Breast epithelium (tissue), 4 donors: ENCODE measurements around the gene MMGT1. TPM values are rescaled to one million over a fixed set of nuclear protein-coding genes. Genes with fewer than 3 reads are reported as not detected.

ENCODE experiments used
- DNase-seq, 2 donors: peaks; one replicate each; pipeline ENCODE4 v3.0.0-alpha.2; 2019; ENCODE audit warnings: low spot score in 2 of 2
- H3K27ac ChIP-seq, 2 donors: fragments of 200-600 bp; sonication (generic) in 1 of 2; one replicate each; pipeline ENCODE4 v1.5.1; 2016 to 2019; ENCODE audit warnings: mild to moderate bottlenecking in 1 of 2
- H3K27me3 ChIP-seq, 2 donors: fragments of 200-600 bp; sonication (generic) in 1 of 2; one replicate each; pipeline versions ENCODE4 v1.5.1 to v1.6.0; 2017 to 2019; ENCODE audit warnings: control low read depth in 1 of 2, mild to moderate bottlenecking in 1 of 2
- H3K36me3 ChIP-seq: fragments of 200-600 bp; one replicate; pipeline ENCODE4 v1.5.1; 2019
- H3K4me1 ChIP-seq, 2 donors: fragments of 200-600 bp; sonication (generic); one replicate each; pipeline ENCODE4 v1.5.1; 2016 to 2019; ENCODE audit warnings: control low read depth in 1 of 2
- H3K4me3 ChIP-seq, 3 donors: fragments of 200-600 bp; sonication (generic); 1 replicate in 2 of 3; 2 replicates in 1 of 3; pipeline ENCODE4 v1.5.1; 2016 to 2019; ENCODE audit warnings: mild to moderate bottlenecking in 3 of 3, moderate library complexity in 2 of 3
- H3K9me3 ChIP-seq, 2 donors: fragments of 200-600 bp; sonication (generic) in 1 of 2; one replicate each; pipeline ENCODE4 v1.5.1; 2016 to 2019; ENCODE audit warnings: control low read depth in 1 of 2
- CTCF ChIP-seq, 3 donors: fragments of 450-650 bp; IDR thresholded peaks; one replicate each; pipeline ENCODE4 v1.5.1; 2016 to 2017; ENCODE audit warnings: antibody characterized with exemption in 3 of 3, mild to moderate bottlenecking in 3 of 3, moderate library complexity in 3 of 3
- POLR2A ChIP-seq: fragments of 450-650 bp; IDR thresholded peaks from one replicate; pipeline ENCODE4 v1.6.1; 2016; ENCODE audit warnings: antibody characterized with exemption, mild to moderate bottlenecking, moderate library complexity
- POLR2AphosphoS5 ChIP-seq, 3 donors: sonication (generic); formaldehyde crosslinking; IDR thresholded peaks; one replicate each; pipeline ENCODE4 v1.6.1; 2017; ENCODE audit warnings: antibody characterized with exemption in 3 of 3
- intact Hi-C: fragments of 100-400 bp; cut with DNase I; formaldehyde crosslinking; loops from one replicate; pipeline ENCODE4 v1.15.1; 2023; ENCODE audit warnings: low total_unique reads
- total RNA-seq, 3 donors: library from RNA; depleted of rRNA; stranded (reverse); fragments of >200 nt; gene quantifications; one replicate each; pipeline ENCODE4 v1.1.0, GENCODE V29; 2016

The MMGT1 gene
- total RNA-seq, 3 donors from 2014 or later, result 22.0 to 33.1 (median 25.6) TPM

GRCh38 chrX:135982860-135983259 lies 9.1 kb upstream of the MMGT1 start:
- no peak for TF ChIP-seq POLR2AphosphoS5 (IDR thresholded peaks at IDR 0.05)
- TF ChIP-seq POLR2A, result no peak
- no peak for TF ChIP-seq CTCF (IDR thresholded peaks at IDR 0.05)
- H3K4me1 ChIP-seq, result no peaks in the 10 kb centered on the region
- H3K9me3 ChIP-seq, result no peaks in the 10 kb centered on the region
- peaks cover 0 to 41% of the 10 kb centered on the region in 2 donors for H3K27me3 ChIP-seq
- no peak overlapping the region for H3K27ac ChIP-seq
- no peaks in the 10 kb centered on the region for H3K36me3 ChIP-seq
- no peak overlapping the region for H3K4me3 ChIP-seq
- intact Hi-C loops, result no loop called here
- DNase-seq, result no peak

- TF ChIP-seq POLR2A (no peak), CTCF (IDR thresholded peaks at IDR 0.05) (no peak), POLR2AphosphoS5 (IDR thresholded peaks at IDR 0.05) (no peak)
- no peaks in the 10 kb centered on the region for H3K36me3 ChIP-seq
- no peaks in the 10 kb centered on the region for H3K9me3 ChIP-seq
- peaks cover 0 to 35% of the 10 kb centered on the region in 2 donors for H3K27me3 ChIP-seq
- DNase-seq, result no peak
- no peak overlapping the region for H3K27ac ChIP-seq
- H3K4me1 ChIP-seq, result no peaks in the 10 kb centered on the region
- no peak overlapping the region for H3K4me3 ChIP-seq
- intact Hi-C loops, result no loop called here
Measured at GRCh38 chrX:135981668-135982067, 7.9 kb upstream of the MMGT1 start.

- Histone ChIP-seq H3K9me3 (no peaks in the 10 kb centered on the region), H3K4me1 (no peaks in the 10 kb centered on the region), H3K36me3 (no peaks in the 10 kb centered on the region), H3K27ac (no peak overlapping the region), H3K27me3 (peaks cover 0 to 35% of the 10 kb centered on the region in 2 donors), H3K4me3 (no peak overlapping the region)
- intact Hi-C loops, result no loop called here
- TF ChIP-seq CTCF (IDR thresholded peaks at IDR 0.05) (no peak), POLR2A (no peak), POLR2AphosphoS5 (IDR thresholded peaks at IDR 0.05) (no peak)
- DNase-seq, result no peak
Measured at GRCh38 chrX:135981010-135981409, 7.2 kb upstream of the MMGT1 start.

- no peaks in the 10 kb centered on the region for H3K4me1 ChIP-seq
- TF ChIP-seq POLR2AphosphoS5 (IDR thresholded peaks at IDR 0.05), result no peak
- no peak for TF ChIP-seq POLR2A
- no peak for TF ChIP-seq CTCF (IDR thresholded peaks at IDR 0.05)
- DNase-seq, result no peak
- no peaks in the 10 kb centered on the region for H3K9me3 ChIP-seq
- intact Hi-C loops, result no loop called here
- H3K36me3 ChIP-seq, result no peaks in the 10 kb centered on the region
- no peak overlapping the region for H3K27ac ChIP-seq
- no peak overlapping the region for H3K4me3 ChIP-seq
- peaks cover 0 to 31% of the 10 kb centered on the region in 2 donors for H3K27me3 ChIP-seq
Measured at GRCh38 chrX:135977611-135978010, 3.8 kb upstream of the MMGT1 start.

GRCh38 chrX:135975421-135975820 lies 1.6 kb upstream of the MMGT1 start:
- intact Hi-C loops, result no loop called here

More at GRCh38 chrX:135975421-135975820, 1.6 kb upstream of the MMGT1 start:
- no peaks in the 10 kb centered on the region for H3K9me3 ChIP-seq
- no peaks in the 10 kb centered on the region for H3K4me1 ChIP-seq
- H3K27me3 ChIP-seq, result peaks cover 0 to 16% of the 10 kb centered on the region in 2 donors
- H3K4me3 ChIP-seq, result no peak overlapping the region
- TF ChIP-seq POLR2AphosphoS5 (IDR thresholded peaks at IDR 0.05) (no peak), CTCF (IDR thresholded peaks at IDR 0.05) (no peak), POLR2A (no peak)
- H3K27ac ChIP-seq, result no peak overlapping the region
- DNase-seq, result no peak
- no peaks in the 10 kb centered on the region for H3K36me3 ChIP-seq
